HepG2 (cell line): ENCODE data around the gene KIF21B. TPM values are rescaled to one million over a fixed set of nuclear protein-coding genes. Genes with fewer than 3 reads are reported as not detected.

Source experiments
- CEBPB ChIP-seq: IDR thresholded peaks from 2 replicates; pipeline ENCODE4 v1.6.1; 2011; ENCODE audit warnings: low read depth, low read length, improper control_type of control experiment, borderline replicate concordance
- ETV5 ChIP-seq: IDR thresholded peaks from 2 replicates; pipeline ENCODE4 v1.6.1; 2018; ENCODE audit warnings: missing biosample characterization, missing genetic modification reagents, inconsistent platforms, borderline replicate concordance
- FOSL2 ChIP-seq: sonication (generic); formaldehyde crosslinking; IDR thresholded peaks from 2 replicates; pipeline ENCODE4 v1.4.0; 2020; ENCODE audit warnings: missing genetic modification reagents
- GABPA ChIP-seq, 2 experiments: IDR thresholded peaks; 2 replicates each; pipeline ENCODE4 v1.6.1; 2011 to 2016; ENCODE audit warnings: low read depth in 2 of 2, low read length in 1 of 2, missing biosample characterization in 1 of 2, missing genetic modification characterization in 1 of 2
- GATAD1 ChIP-seq: IDR thresholded peaks from 2 replicates; pipeline ENCODE4 v1.6.1; 2016; ENCODE audit warnings: missing genetic modification reagents, missing compliant biosample characterization
- HMGA1 ChIP-seq: sonication (generic); formaldehyde crosslinking; conservative IDR thresholded peaks from 2 replicates; pipeline ENCODE4 v1.4.0; 2020; ENCODE audit warnings: missing genetic modification reagents
- KDM5A ChIP-seq: fragments of 200-600 bp; sonication (generic); IDR thresholded peaks from 2 replicates; pipeline ENCODE4 v1.7.0; 2018; ENCODE audit warnings: antibody characterized with exemption, mild to moderate bottlenecking, low read length, borderline replicate concordance
- MTERF4 ChIP-seq: sonication (generic); formaldehyde crosslinking; IDR thresholded peaks from 2 replicates; pipeline ENCODE4 v1.8.0; 2023; ENCODE audit warnings: mild to moderate bottlenecking, missing genetic modification reagents
- NAIF1 ChIP-seq: sonication (generic); formaldehyde crosslinking; IDR thresholded peaks from 2 replicates; pipeline ENCODE4 v1.5.0; 2020; ENCODE audit warnings: mild to moderate bottlenecking, missing genetic modification reagents, borderline replicate concordance
- NFE2 ChIP-seq: sonication (generic); formaldehyde crosslinking; IDR thresholded peaks from 2 replicates; pipeline ENCODE4 v1.4.0; 2020; ENCODE audit warnings: missing genetic modification reagents
- NFYC ChIP-seq: IDR thresholded peaks from 2 replicates; pipeline ENCODE4 v1.6.1; 2016; ENCODE audit warnings: missing genetic modification reagents, missing compliant biosample characterization
- NR2F6 ChIP-seq, 2 experiments: IDR thresholded peaks; 2 replicates each; pipeline ENCODE4 v1.6.1; 2016; ENCODE audit warnings: antibody characterized with exemption in 1 of 2, mild to moderate bottlenecking in 1 of 2
- PHF8 ChIP-seq: sonication (generic); formaldehyde crosslinking; IDR thresholded peaks from 2 replicates; pipeline ENCODE4 v1.5.0; 2020; ENCODE audit warnings: missing genetic modification reagents
- SATB2 ChIP-seq: sonication (generic); formaldehyde crosslinking; IDR thresholded peaks from 2 replicates; pipeline ENCODE4 v1.5.0; 2020; ENCODE audit warnings: missing genetic modification reagents
- STAG1 ChIP-seq: sonication (generic); formaldehyde crosslinking; IDR thresholded peaks from 2 replicates; pipeline ENCODE4 v1.4.0; 2020; ENCODE audit warnings: missing genetic modification reagents
- ZBTB46 ChIP-seq: sonication (generic); formaldehyde crosslinking; IDR thresholded peaks from 2 replicates; pipeline ENCODE4 v1.4.0; 2020; ENCODE audit warnings: mild to moderate bottlenecking, missing genetic modification reagents, borderline replicate concordance
- ZKSCAN5 ChIP-seq: sonication (generic); formaldehyde crosslinking; IDR thresholded peaks from 2 replicates; pipeline ENCODE4 v1.5.1; 2020; ENCODE audit warnings: mild to moderate bottlenecking, missing genetic modification reagents
- ZMYM3 ChIP-seq: sonication (generic); formaldehyde crosslinking; IDR thresholded peaks from 2 replicates; pipeline ENCODE4 v1.5.1; 2020; ENCODE audit warnings: mild to moderate bottlenecking, missing genetic modification reagents
- ZNF33A ChIP-seq: sonication (generic); formaldehyde crosslinking; IDR thresholded peaks from 2 replicates; pipeline ENCODE4 v1.5.1; 2020; ENCODE audit warnings: missing genetic modification reagents, mild to moderate bottlenecking, moderate library complexity, borderline replicate concordance
- ZNF441 ChIP-seq: sonication (generic); formaldehyde crosslinking; IDR thresholded peaks from 2 replicates; pipeline ENCODE4 v1.7.0; 2021; ENCODE audit warnings: missing genetic modification reagents, borderline replicate concordance
- ZNF792 ChIP-seq: IDR thresholded peaks from 2 replicates; pipeline ENCODE4 v1.6.1; 2016
- polyA plus RNA-seq, 8 experiments: library from polyadenylated mRNA; depleted of rRNA in 3 of 8; stranded (reverse) in 7 of 8; unstranded in 1 of 8; fragments of >200 nt; fragmentation: Illumina TruSeq in 4 of 8; extraction: Trizol in 4 of 8; gene quantifications; 2 replicates each; pipeline versions ENCODE4 v1.2.1 to v1.2.3, GENCODE V29; 2011 to 2016; ENCODE audit warnings: low read depth in 4 of 8, missing spikeins in 1 of 8, mixed read lengths in 1 of 8; ENCODE audit not compliant: insufficient read depth in 1 of 8
- total RNA-seq, 5 experiments: library from RNA; depleted of rRNA; stranded (reverse); fragments of >200 nt; fragmentation: Illumina TruSeq; extraction: Trizol; gene quantifications; 2 replicates each; pipeline ENCODE4 v1.2.3, GENCODE V29; 2016; ENCODE audit warnings: low read depth in 1 of 5
- TF ChIP-seq, protein P1 (sequence below): sonication (generic); formaldehyde crosslinking; IDR thresholded peaks from 2 replicates; pipeline ENCODE4 v1.4.0; 2020; ENCODE audit warnings: mild to moderate bottlenecking, missing genetic modification reagents
- TF ChIP-seq, protein P2 (sequence below): sonication (generic); formaldehyde crosslinking; IDR thresholded peaks from 2 replicates; pipeline ENCODE4 v1.4.0; 2020; ENCODE audit warnings: missing genetic modification reagents, mild to moderate bottlenecking, borderline replicate concordance
- TF ChIP-seq, protein P3 (sequence below): sonication (generic); formaldehyde crosslinking; IDR thresholded peaks from 2 replicates; pipeline ENCODE4 v1.4.0; 2020; ENCODE audit warnings: missing genetic modification reagents, low read depth, mild to moderate bottlenecking, borderline replicate concordance

Gene KIF21B
- total and polyA plus RNA-seq, 2 of the 13 experiments (the other 11 are each of a cell fraction or from before 2014, with no cell fraction given): 0.17 to 0.20 TPM

DNA sequence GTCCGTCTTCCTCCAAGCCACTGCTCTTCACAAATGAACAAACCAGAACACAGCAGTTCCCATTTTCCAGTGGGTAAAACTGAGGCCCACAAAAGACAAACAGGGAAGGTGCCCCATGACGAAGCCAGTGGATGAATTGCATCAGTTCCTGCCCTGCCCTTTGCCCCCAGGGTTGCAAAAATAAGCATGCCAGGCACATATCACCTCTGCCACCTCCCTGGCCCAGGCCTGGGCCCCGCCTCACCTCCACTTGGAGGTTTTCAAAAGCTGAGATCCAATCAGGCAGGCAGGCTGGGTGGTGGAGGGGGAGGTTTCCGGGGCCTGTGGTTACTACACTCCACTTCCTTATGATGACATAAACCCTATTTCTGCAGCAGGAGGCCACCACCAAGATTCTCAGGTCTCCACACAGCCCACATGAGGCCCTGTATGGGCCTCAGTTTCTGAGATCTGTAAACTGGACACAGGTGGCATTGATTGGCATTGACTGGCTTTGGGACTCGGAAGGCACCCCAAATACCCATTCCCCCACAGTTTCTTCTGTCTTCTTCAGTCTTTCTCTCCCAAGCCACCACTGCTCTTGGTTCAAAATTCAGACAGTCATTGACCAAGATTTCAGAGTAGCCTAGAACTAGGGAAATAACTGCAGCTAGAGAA, 4.1 kb downstream of the KIF21B start (continued):
- peak; percentile 52 for TF ChIP-seq FOSL2 (CRISPR knock-in tag)
- TF ChIP-seq STAG1: no peak
- TF ChIP-seq, protein P1, sequence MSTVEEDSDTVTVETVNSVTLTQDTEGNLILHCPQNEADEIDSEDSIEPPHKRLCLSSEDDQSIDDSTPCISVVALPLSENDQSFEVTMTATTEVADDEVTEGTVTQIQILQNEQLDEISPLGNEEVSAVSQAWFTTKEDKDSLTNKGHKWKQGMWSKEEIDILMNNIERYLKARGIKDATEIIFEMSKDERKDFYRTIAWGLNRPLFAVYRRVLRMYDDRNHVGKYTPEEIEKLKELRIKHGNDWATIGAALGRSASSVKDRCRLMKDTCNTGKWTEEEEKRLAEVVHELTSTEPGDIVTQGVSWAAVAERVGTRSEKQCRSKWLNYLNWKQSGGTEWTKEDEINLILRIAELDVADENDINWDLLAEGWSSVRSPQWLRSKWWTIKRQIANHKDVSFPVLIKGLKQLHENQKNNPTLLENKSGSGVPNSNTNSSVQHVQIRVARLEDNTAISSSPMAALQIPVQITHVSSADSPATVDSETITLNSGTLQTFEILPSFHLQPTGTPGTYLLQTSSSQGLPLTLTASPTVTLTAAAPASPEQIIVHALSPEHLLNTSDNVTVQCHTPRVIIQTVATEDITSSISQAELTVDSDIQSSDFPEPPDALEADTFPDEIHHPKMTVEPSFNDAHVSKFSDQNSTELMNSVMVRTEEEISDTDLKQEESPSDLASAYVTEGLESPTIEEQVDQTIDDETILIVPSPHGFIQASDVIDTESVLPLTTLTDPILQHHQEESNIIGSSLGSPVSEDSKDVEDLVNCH: no peak
- TF ChIP-seq ZKSCAN5 (CRISPR knock-in tag): peak; percentile 62; the same call in 1 of the 2 replicates
- no peak for TF ChIP-seq ZNF441 (CRISPR knock-in tag)
- no peak for TF ChIP-seq NR2F6 (IDR thresholded peaks at IDR 0.05)
- peak; percentile 38 for TF ChIP-seq NR2F6 (CRISPR knock-in tag; IDR thresholded peaks at IDR 0.05)
- TF ChIP-seq NAIF1 (CRISPR knock-in tag): no peak
- no peak for TF ChIP-seq GATAD1 (CRISPR knock-in tag)
- peak; percentile 57; the same call in 1 of the 2 replicates for TF ChIP-seq ZMYM3 (CRISPR knock-in tag)
- TF ChIP-seq ZNF792 (CRISPR knock-in tag): no peak
- no peak for TF ChIP-seq KDM5A
- TF ChIP-seq, protein P2, sequence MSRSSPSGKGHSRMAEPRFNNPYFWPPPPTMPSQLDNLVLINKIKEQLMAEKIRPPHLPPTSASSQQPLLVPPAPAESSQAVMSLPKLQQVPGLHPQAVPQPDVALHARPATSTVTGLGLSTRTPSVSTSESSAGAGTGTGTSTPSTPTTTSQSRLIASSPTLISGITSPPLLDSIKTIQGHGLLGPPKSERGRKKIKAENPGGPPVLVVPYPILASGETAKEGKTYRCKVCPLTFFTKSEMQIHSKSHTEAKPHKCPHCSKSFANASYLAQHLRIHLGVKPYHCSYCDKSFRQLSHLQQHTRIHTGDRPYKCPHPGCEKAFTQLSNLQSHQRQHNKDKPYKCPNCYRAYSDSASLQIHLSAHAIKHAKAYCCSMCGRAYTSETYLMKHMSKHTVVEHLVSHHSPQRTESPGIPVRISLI (CRISPR knock-in tag): no peak
- TF ChIP-seq ETV5 (CRISPR knock-in tag): peak; percentile 31; the same call in 1 of the 2 replicates
- TF ChIP-seq ZBTB46 (CRISPR knock-in tag): no peak
- no peak for TF ChIP-seq ZNF33A (CRISPR knock-in tag)
- peak; percentile 39; the same call in 1 of the 2 replicates for TF ChIP-seq CEBPB
- no peak for TF ChIP-seq NFE2 (CRISPR knock-in tag)
- TF ChIP-seq MTERF4 (CRISPR knock-in tag): no peak
- no peak for TF ChIP-seq PHF8
- TF ChIP-seq SATB2 (CRISPR knock-in tag): no peak
- TF ChIP-seq, protein P3, sequence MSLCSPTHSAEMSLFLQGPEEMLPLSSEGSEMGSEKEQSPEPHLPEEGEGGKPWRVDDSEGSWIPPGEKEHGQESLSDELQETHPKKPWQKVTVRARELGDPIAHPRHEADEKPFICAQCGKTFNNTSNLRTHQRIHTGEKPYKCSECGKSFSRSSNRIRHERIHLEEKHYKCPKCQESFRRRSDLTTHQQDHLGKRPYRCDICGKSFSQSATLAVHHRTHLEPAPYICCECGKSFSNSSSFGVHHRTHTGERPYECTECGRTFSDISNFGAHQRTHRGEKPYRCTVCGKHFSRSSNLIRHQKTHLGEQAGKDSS (CRISPR knock-in tag): no peak
- no peak for TF ChIP-seq HMGA1 (CRISPR knock-in tag)
- no peak for TF ChIP-seq GABPA (IDR thresholded peaks at IDR 0.05; ENCODE audit: low read depth, low read length)
- TF ChIP-seq GABPA (CRISPR knock-in tag; IDR thresholded peaks at IDR 0.05; ENCODE audit: low read depth): peak; percentile 40; the same call in 1 of the 2 replicates
- 0 out of 2 replicates have a peak, but pooled peaks have one; percentile 15 for TF ChIP-seq NFYC (CRISPR knock-in tag)
